ENCODE results near the gene INVS. TPM values are rescaled to one million over a fixed set of nuclear protein-coding genes. Genes with fewer than 3 reads are reported as not detected.
A peak's percentile ranks its signal among the peaks of the same experiment; 100 is the strongest.

INVS gene
- total RNA-seq, 1 donor from 2014 or later = 28.1 TPM

- no peak overlapping the region for H3K4me3 Mint-ChIP-seq (ENCODE audit: low read depth)
- TF ChIP-seq, protein P1, sequence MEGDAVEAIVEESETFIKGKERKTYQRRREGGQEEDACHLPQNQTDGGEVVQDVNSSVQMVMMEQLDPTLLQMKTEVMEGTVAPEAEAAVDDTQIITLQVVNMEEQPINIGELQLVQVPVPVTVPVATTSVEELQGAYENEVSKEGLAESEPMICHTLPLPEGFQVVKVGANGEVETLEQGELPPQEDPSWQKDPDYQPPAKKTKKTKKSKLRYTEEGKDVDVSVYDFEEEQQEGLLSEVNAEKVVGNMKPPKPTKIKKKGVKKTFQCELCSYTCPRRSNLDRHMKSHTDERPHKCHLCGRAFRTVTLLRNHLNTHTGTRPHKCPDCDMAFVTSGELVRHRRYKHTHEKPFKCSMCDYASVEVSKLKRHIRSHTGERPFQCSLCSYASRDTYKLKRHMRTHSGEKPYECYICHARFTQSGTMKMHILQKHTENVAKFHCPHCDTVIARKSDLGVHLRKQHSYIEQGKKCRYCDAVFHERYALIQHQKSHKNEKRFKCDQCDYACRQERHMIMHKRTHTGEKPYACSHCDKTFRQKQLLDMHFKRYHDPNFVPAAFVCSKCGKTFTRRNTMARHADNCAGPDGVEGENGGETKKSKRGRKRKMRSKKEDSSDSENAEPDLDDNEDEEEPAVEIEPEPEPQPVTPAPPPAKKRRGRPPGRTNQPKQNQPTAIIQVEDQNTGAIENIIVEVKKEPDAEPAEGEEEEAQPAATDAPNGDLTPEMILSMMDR (IDR thresholded peaks at IDR 0.05; ENCODE audit: unreplicated experiment) = peak; percentile 50
- no peaks in the 10 kb centered on the region for H3K27me3 Mint-ChIP-seq
- no peaks in the 10 kb centered on the region for H3K4me1 Mint-ChIP-seq (ENCODE audit: low read depth)
- H3K36me3 Mint-ChIP-seq (ENCODE audit: insufficient read depth) = peaks cover 4% of the 10 kb centered on the region
- H3K9me3 Mint-ChIP-seq (ENCODE audit: low read depth) = no peaks in the 10 kb centered on the region
- DNase-seq (ENCODE audit: low spot score, unreplicated experiment) = no peak
- H3K27ac Mint-ChIP-seq = no peak overlapping the region
These were observed 117.2 kb downstream of the INVS start for GRCh38 chr9:100216178-100216787.

DNA sequence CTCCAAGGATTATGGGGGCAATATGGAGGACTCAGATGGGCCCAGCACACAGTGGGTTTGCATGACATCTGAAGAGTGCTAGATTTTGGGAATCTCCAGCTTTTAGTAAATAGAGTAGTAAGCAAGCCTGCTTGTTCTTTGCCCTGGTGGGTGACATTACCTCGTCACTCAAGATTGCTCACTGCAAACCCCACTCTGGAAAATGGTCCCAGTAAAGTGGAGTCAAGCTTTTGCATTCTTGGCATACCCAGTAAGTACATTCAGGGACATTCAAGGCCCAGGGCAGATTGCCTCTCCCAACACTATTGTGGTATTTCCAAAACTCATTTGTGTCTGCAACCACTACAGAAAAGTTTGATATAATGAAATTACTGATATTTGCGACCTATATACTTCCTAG, 118.5 kb downstream of the INVS start:
- Mint-ChIP-seq H3K4me1 (ENCODE audit: low read depth) (peaks cover 1% of the 10 kb centered on the region), H3K36me3 (ENCODE audit: insufficient read depth) (peaks cover 4% of the 10 kb centered on the region), H3K27me3 (no peaks in the 10 kb centered on the region), H3K9me3 (ENCODE audit: low read depth) (no peaks in the 10 kb centered on the region), H3K27ac (no peak overlapping the region), H3K4me3 (ENCODE audit: low read depth) (no peak overlapping the region)
- TF ChIP-seq, protein P1 (IDR thresholded peaks at IDR 0.05; ENCODE audit: unreplicated experiment) = no peak
- DNase-seq (ENCODE audit: low spot score, unreplicated experiment) = no peak

GRCh38 chr9:100219347-100219746, 120.3 kb downstream of the INVS start:
- Mint-ChIP-seq H3K36me3 (ENCODE audit: insufficient read depth) (peaks cover 4% of the 10 kb centered on the region), H3K4me3 (ENCODE audit: low read depth) (no peak overlapping the region), H3K27ac (no peak overlapping the region)

GRCh38 chr9:100220936-100221335, 121.9 kb downstream of the INVS start:
- H3K9me3 Mint-ChIP-seq (ENCODE audit: low read depth) = no peaks in the 10 kb centered on the region
- H3K4me3 Mint-ChIP-seq (ENCODE audit: low read depth) = no peak overlapping the region
- TF ChIP-seq, protein P1 (IDR thresholded peaks at IDR 0.05; ENCODE audit: unreplicated experiment) = no peak
- peaks cover 3% of the 10 kb centered on the region for H3K36me3 Mint-ChIP-seq (ENCODE audit: insufficient read depth)
- peak overlapping the region; percentile 73 for H3K27ac Mint-ChIP-seq
- H3K4me1 Mint-ChIP-seq (ENCODE audit: low read depth) = peaks cover 2% of the 10 kb centered on the region
- DNase-seq (ENCODE audit: low spot score, unreplicated experiment) = no peak
- H3K27me3 Mint-ChIP-seq = no peaks in the 10 kb centered on the region

More at GRCh38 chr9:100219347-100219746, 120.3 kb downstream of the INVS start:
- H3K27me3 Mint-ChIP-seq = no peaks in the 10 kb centered on the region
- no peaks in the 10 kb centered on the region for H3K9me3 Mint-ChIP-seq (ENCODE audit: low read depth)
- DNase-seq (ENCODE audit: low spot score, unreplicated experiment) = no peak
- TF ChIP-seq, protein P1 (IDR thresholded peaks at IDR 0.05; ENCODE audit: unreplicated experiment) = no peak
- H3K4me1 Mint-ChIP-seq (ENCODE audit: low read depth) = peaks cover 2% of the 10 kb centered on the region

GRCh38 chr9:100221538-100221937, 122.5 kb downstream of the INVS start:
- Mint-ChIP-seq H3K9me3 (ENCODE audit: low read depth) (no peaks in the 10 kb centered on the region), H3K4me1 (ENCODE audit: low read depth) (peaks cover 2% of the 10 kb centered on the region), H3K27me3 (no peaks in the 10 kb centered on the region), H3K36me3 (ENCODE audit: insufficient read depth) (peaks cover 2% of the 10 kb centered on the region), H3K4me3 (ENCODE audit: low read depth) (no peak overlapping the region), H3K27ac (no peak overlapping the region)
- no peak for DNase-seq (ENCODE audit: low spot score, unreplicated experiment)
- TF ChIP-seq, protein P1 (IDR thresholded peaks at IDR 0.05; ENCODE audit: unreplicated experiment) = no peak
